GM21529 (cell line): ENCODE measurements around the gene UTF1.

Experiments used
- ATAC-seq: cut with Tn5 transposase; IDR thresholded peaks from one replicate; pipeline ENCODE4 v1.9.1; 2021; ENCODE audit not compliant: unreplicated experiment

Gene UTF1

GRCh38 chr10:133196221-133196915, 33.6 kb upstream of the UTF1 start:
- no peak for ATAC-seq

GRCh38 chr10:133196936-133197758, 32.9 kb upstream of the UTF1 start:
- no peak for ATAC-seq

GRCh38 chr10:133197786-133198185, 32.2 kb upstream of the UTF1 start:
- no peak for ATAC-seq

- no peak for ATAC-seq
These were observed 31.8 kb upstream of the UTF1 start for GRCh38 chr10:133198206-133198605.

GRCh38 chr10:133198621-133199487, 31.2 kb upstream of the UTF1 start:
- no peak for ATAC-seq

- no peak for ATAC-seq
These were observed 30.5 kb upstream of the UTF1 start for GRCh38 chr10:133199488-133199885.

- no peak for ATAC-seq
These were observed 29.9 kb upstream of the UTF1 start for GRCh38 chr10:133199992-133200611.

- no peak for ATAC-seq
These were observed 29.4 kb upstream of the UTF1 start for GRCh38 chr10:133200621-133201031.

- no peak for ATAC-seq
These were observed 28.7 kb upstream of the UTF1 start for GRCh38 chr10:133201151-133201947.

- ATAC-seq: no peak
These were observed 27.9 kb upstream of the UTF1 start for GRCh38 chr10:133201948-133202725.

GRCh38 chr10:133202778-133203651, 27.0 kb upstream of the UTF1 start:
- ATAC-seq: no peak

- ATAC-seq: no peak
These were observed 26.3 kb upstream of the UTF1 start for GRCh38 chr10:133203652-133204195.

GRCh38 chr10:133204226-133205015, 25.6 kb upstream of the UTF1 start:
- ATAC-seq: no peak

GRCh38 chr10:133205146-133205545, 24.9 kb upstream of the UTF1 start:
- no peak for ATAC-seq

GRCh38 chr10:133206356-133207040, 23.5 kb upstream of the UTF1 start:
- ATAC-seq: no peak

- ATAC-seq: no peak
These were observed 22.9 kb upstream of the UTF1 start for GRCh38 chr10:133207041-133207600.
